OCI-LY3 (cell line): ENCODE data around the gene FAM234A.

Experiments used
- EZH2phosphoT487 ChIP-seq: fragments of 200-600 bp; shearing (Covaris generic); IDR thresholded peaks from 2 replicates; pipeline ENCODE4 v1.6.1; 2018; ENCODE audit warnings: antibody characterized with exemption, mixed run types, low read depth
- TF ChIP-seq, protein P1 (sequence below): fragments of 200-600, 300-600 bp; sonication (generic); IDR thresholded peaks from 2 replicates; pipeline ENCODE4 v1.5.1; 2014; ENCODE audit warnings: antibody characterized with exemption, low read length, low read depth

DNA sequence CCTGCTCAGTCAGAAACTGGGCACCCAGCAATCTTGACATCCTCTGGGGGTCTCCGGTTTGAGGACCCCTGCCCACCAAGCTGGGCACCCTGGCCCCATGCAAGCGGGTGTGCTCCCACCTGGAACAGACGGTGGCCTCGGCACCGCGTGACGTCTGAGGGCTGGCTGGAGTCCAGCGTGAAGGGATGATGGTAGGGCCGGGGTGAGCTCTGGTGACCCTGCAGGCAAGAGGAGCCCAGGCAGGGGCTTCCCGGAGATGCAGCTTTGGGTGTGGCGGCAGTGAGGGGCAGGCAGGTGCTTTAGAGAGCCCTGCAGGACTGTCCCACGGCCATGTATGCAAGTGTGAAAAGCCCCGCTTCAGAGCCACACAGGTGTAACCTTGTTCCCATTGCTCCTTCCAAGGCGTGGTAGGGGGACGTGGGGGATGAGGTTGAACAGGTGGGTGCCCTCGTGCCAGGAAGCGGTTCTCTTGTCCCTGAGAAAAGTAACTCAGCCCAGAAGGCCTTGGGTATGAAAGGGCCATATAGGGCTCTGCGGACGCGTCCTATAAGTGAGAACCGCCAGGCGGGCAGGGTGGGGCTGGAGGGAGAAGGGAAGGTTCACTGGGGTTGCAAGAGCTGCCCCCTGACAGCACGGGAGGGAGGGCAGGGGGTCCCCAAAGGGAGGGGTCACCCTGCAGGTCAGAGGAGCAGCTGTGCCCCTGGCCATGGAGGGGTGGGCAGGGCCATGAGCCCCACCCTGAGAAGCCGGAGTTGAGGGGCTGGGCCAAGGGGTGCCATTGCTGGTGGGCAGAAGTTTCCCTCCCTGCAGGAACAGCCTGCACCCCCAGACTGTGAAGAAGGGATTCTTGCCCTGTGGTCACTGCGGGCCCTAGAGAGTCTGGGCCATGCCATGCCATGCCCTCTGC, 31.9 kb downstream of the FAM234A start:
- TF ChIP-seq, protein P1, sequence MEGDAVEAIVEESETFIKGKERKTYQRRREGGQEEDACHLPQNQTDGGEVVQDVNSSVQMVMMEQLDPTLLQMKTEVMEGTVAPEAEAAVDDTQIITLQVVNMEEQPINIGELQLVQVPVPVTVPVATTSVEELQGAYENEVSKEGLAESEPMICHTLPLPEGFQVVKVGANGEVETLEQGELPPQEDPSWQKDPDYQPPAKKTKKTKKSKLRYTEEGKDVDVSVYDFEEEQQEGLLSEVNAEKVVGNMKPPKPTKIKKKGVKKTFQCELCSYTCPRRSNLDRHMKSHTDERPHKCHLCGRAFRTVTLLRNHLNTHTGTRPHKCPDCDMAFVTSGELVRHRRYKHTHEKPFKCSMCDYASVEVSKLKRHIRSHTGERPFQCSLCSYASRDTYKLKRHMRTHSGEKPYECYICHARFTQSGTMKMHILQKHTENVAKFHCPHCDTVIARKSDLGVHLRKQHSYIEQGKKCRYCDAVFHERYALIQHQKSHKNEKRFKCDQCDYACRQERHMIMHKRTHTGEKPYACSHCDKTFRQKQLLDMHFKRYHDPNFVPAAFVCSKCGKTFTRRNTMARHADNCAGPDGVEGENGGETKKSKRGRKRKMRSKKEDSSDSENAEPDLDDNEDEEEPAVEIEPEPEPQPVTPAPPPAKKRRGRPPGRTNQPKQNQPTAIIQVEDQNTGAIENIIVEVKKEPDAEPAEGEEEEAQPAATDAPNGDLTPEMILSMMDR, result no peak
- TF ChIP-seq EZH2phosphoT487, result no peak
